ENCODE data around the gene LRP1B.

GRCh38 chr2:140835079-140835478 lies 1295.7 kb downstream of the LRP1B start:
- TF ChIP-seq, protein P1, sequence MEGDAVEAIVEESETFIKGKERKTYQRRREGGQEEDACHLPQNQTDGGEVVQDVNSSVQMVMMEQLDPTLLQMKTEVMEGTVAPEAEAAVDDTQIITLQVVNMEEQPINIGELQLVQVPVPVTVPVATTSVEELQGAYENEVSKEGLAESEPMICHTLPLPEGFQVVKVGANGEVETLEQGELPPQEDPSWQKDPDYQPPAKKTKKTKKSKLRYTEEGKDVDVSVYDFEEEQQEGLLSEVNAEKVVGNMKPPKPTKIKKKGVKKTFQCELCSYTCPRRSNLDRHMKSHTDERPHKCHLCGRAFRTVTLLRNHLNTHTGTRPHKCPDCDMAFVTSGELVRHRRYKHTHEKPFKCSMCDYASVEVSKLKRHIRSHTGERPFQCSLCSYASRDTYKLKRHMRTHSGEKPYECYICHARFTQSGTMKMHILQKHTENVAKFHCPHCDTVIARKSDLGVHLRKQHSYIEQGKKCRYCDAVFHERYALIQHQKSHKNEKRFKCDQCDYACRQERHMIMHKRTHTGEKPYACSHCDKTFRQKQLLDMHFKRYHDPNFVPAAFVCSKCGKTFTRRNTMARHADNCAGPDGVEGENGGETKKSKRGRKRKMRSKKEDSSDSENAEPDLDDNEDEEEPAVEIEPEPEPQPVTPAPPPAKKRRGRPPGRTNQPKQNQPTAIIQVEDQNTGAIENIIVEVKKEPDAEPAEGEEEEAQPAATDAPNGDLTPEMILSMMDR (conservative IDR thresholded peaks at IDR 0.05 in 1 of 2, IDR thresholded peaks at IDR 0.05 in 1 of 2; ENCODE audit: extremely low read depth in 1 of 2, insufficient read depth in 1 of 2, low read depth in 1 of 2, low read length in 2 of 2) = no peak
- TF ChIP-seq EZH2 (IDR thresholded peaks at IDR 0.05; ENCODE audit: borderline replicate concordance, low read length) = no peak
